Suppressor macrophage treated with lipopolysaccharide for 1 hour (primary cell): ENCODE results near the gene EYS.
"Not testable (repeated sequence)": the region's sequence is repeated elsewhere in the genome, so short reads cannot be mapped to it uniquely, and the experiment has no call there.

Experiments
- DNase-seq, 3 donors: peaks; one replicate each; pipeline ENCODE4 v3.0.0-alpha.2; 2020 to 2022

Gene EYS

GRCh38 chr6:65071480-65071879, 635.5 kb downstream of the EYS start:
- DNase-seq: no peak

GRCh38 chr6:65064844-65065243, 642.2 kb downstream of the EYS start:
- no peak for DNase-seq

GRCh38 chr6:65059568-65059967, 647.5 kb downstream of the EYS start:
- DNase-seq: no peak

- no peak for DNase-seq
These were observed 651.5 kb downstream of the EYS start for GRCh38 chr6:65055545-65055944.

- DNase-seq: no peak
These were observed 654.4 kb downstream of the EYS start for GRCh38 chr6:65052626-65053025.

GRCh38 chr6:65045801-65046200, 661.2 kb downstream of the EYS start:
- no peak for DNase-seq

- DNase-seq: no peak
These were observed 693.0 kb downstream of the EYS start for GRCh38 chr6:65014006-65014405.

- no peak for DNase-seq
These were observed 700.2 kb downstream of the EYS start for GRCh38 chr6:65006788-65007187.

GRCh38 chr6:65004283-65004682, 702.7 kb downstream of the EYS start:
- DNase-seq: no peak

GRCh38 chr6:65002882-65003281, 704.1 kb downstream of the EYS start:
- DNase-seq: not testable (repeated sequence)

- DNase-seq: no peak
These were observed 706.2 kb downstream of the EYS start for GRCh38 chr6:65000815-65001214.

- no peak for DNase-seq
These were observed 708.8 kb downstream of the EYS start for GRCh38 chr6:64998204-64998603.

GRCh38 chr6:64996301-64996700, 710.7 kb downstream of the EYS start:
- no peak for DNase-seq

GRCh38 chr6:64990652-64991304, 716.2 kb downstream of the EYS start:
- no peak for DNase-seq

GRCh38 chr6:64988148-64988547, 718.9 kb downstream of the EYS start:
- no peak for DNase-seq

- DNase-seq: no peak
These were observed 720.0 kb downstream of the EYS start for GRCh38 chr6:64987066-64987465.

- no peak for DNase-seq
These were observed 721.3 kb downstream of the EYS start for GRCh38 chr6:64985726-64986125.

GRCh38 chr6:64984948-64985347, 722.1 kb downstream of the EYS start:
- no peak for DNase-seq

- DNase-seq: no peak
These were observed 723.9 kb downstream of the EYS start for GRCh38 chr6:64983089-64983488.

- DNase-seq: no peak
These were observed 733.9 kb downstream of the EYS start for GRCh38 chr6:64973142-64973541.

GRCh38 chr6:64969139-64969538, 737.9 kb downstream of the EYS start:
- DNase-seq: no peak

GRCh38 chr6:64955435-64955848, 751.6 kb downstream of the EYS start:
- peak; percentile 4 to 52 (median 26) for DNase-seq

GRCh38 chr6:64949257-64949656, 757.8 kb downstream of the EYS start:
- DNase-seq: no peak

GRCh38 chr6:64948261-64948660, 758.8 kb downstream of the EYS start:
- no peak for DNase-seq

GRCh38 chr6:64945450-64945849, 761.6 kb downstream of the EYS start:
- DNase-seq: no peak
